DOHH2 (cell line): Measurements from ENCODE around the gene RABL3.

ENCODE experiments used
- H3F3A ChIP-seq: fragments of 200-600 bp; sonication (generic), shearing (Covaris generic); 2 replicates; pipeline ENCODE4 v1.6.0; 2016; ENCODE audit warnings: antibody characterized with exemption, mild to moderate bottlenecking; ENCODE audit not compliant: control insufficient read depth, insufficient read depth
- H3K27ac ChIP-seq: fragments of 200-600 bp; sonication (generic); 2 replicates; pipeline ENCODE4 v1.5.1; 2014; ENCODE audit warnings: low read depth, mild to moderate bottlenecking, low read length, moderate library complexity
- H3K27me3 ChIP-seq: fragments of 200-600 bp; sonication (generic); 2 replicates; pipeline ENCODE4 v1.6.1; 2014; ENCODE audit warnings: mild to moderate bottlenecking, low read length, mixed read lengths; ENCODE audit not compliant: control insufficient read depth
- H3K36me3 ChIP-seq: fragments of 200-600 bp; sonication (generic); 2 replicates; pipeline ENCODE4 v1.6.1; 2014; ENCODE audit warnings: mild to moderate bottlenecking, low read length, moderate library complexity, mixed read lengths; ENCODE audit not compliant: control insufficient read depth
- H3K4me1 ChIP-seq: fragments of 200-600 bp; sonication (generic); 2 replicates; pipeline ENCODE4 v1.6.1; 2014; ENCODE audit warnings: mild to moderate bottlenecking, low read length, mixed read lengths; ENCODE audit not compliant: control insufficient read depth
- H3K4me2 ChIP-seq: fragments of 200-600 bp; sonication (generic); 2 replicates; pipeline ENCODE4 v1.6.0; 2014; ENCODE audit warnings: mild to moderate bottlenecking, low read length, moderate library complexity
- H3K4me3 ChIP-seq: fragments of 200-600 bp; sonication (generic); 2 replicates; pipeline ENCODE4 v1.5.1; 2014; ENCODE audit warnings: mild to moderate bottlenecking, low read length, mixed read lengths
- H3K79me2 ChIP-seq: fragments of 200-600 bp; sonication (generic); 2 replicates; pipeline ENCODE4 v1.6.1; 2014; ENCODE audit warnings: mild to moderate bottlenecking, low read length, mixed read lengths; ENCODE audit not compliant: control insufficient read depth
- H3K9me2 ChIP-seq: fragments of 200-600 bp; sonication (generic); replicated peaks from 2 replicates; pipeline ENCODE4 v1.6.1; 2014; ENCODE audit warnings: mild to moderate bottlenecking, low read length, mixed read lengths; ENCODE audit not compliant: control insufficient read depth
- H3K9me3 ChIP-seq: fragments of 200-600 bp; sonication (generic); 2 replicates; pipeline ENCODE4 v1.6.1; 2014; ENCODE audit warnings: antibody characterized with exemption, low read length, mixed read lengths; ENCODE audit not compliant: control insufficient read depth, insufficient read depth
- H4K20me1 ChIP-seq: fragments of 200-600 bp; sonication (generic); 2 replicates; pipeline ENCODE4 v1.6.0; 2014; ENCODE audit warnings: low read depth, mild to moderate bottlenecking, antibody characterized with exemption, low read length, moderate library complexity; ENCODE audit not compliant: control insufficient read depth, insufficient read depth
- EZH2phosphoT487 ChIP-seq: fragments of 200-600 bp; sonication (generic); IDR thresholded peaks from 2 replicates; pipeline ENCODE4 v1.6.1; 2017; ENCODE audit warnings: borderline replicate concordance, mild to moderate bottlenecking, antibody characterized with exemption, low read length, moderate library complexity, mixed read lengths
- TF ChIP-seq, protein P1 (sequence below): fragments of 200-600 bp; sonication (generic); IDR thresholded peaks from one replicate; pipeline ENCODE4 v1.5.1; 2014; ENCODE audit warnings: antibody characterized with exemption, mild to moderate bottlenecking, low read depth, low read length; ENCODE audit not compliant: poor library complexity, severe bottlenecking

The RABL3 gene

DNA sequence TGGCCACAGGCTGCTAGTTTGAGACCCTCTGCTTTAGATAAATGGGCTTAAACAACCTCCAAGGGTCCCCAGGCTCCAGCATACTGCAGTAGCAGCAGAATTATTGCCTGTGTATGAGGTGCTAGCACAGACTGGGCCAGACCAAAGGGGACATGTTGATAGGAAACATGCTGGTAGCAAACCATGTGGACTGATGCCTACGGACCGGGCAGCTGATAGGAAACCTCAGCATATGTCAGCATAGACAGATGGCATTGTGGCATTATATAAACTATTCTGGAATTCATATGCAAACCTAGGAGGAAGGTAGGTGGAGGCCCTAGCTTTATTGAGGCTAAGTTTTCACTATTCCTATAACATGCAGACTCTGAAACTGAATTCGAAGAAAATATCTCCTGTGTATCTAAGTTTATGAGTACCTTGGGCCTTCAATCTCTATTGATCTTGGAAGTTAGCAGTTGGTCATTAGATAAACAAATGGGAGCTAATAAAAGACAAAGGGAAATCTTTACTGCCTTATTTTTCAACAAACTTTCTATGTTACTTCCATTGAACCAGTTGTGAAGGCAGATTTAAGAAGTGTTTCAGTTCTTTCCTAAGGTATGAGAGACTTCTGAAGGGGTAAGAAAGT lies 58.5 kb downstream of the RABL3 start:
- H3K9me3 ChIP-seq = no peaks in the 10 kb centered on the region
- H3K36me3 ChIP-seq = no peaks in the 10 kb centered on the region
- peaks cover 11% of the 10 kb centered on the region for H3K4me1 ChIP-seq
- no peak overlapping the region for H3K4me2 ChIP-seq
- H3F3A ChIP-seq = no peaks in the 10 kb centered on the region
- no peaks in the 10 kb centered on the region for H3K27me3 ChIP-seq
- H3K27ac ChIP-seq = no peak overlapping the region
- H4K20me1 ChIP-seq = no peaks in the 10 kb centered on the region
- no peaks in the 10 kb centered on the region for H3K9me2 ChIP-seq
- TF ChIP-seq, protein P1, sequence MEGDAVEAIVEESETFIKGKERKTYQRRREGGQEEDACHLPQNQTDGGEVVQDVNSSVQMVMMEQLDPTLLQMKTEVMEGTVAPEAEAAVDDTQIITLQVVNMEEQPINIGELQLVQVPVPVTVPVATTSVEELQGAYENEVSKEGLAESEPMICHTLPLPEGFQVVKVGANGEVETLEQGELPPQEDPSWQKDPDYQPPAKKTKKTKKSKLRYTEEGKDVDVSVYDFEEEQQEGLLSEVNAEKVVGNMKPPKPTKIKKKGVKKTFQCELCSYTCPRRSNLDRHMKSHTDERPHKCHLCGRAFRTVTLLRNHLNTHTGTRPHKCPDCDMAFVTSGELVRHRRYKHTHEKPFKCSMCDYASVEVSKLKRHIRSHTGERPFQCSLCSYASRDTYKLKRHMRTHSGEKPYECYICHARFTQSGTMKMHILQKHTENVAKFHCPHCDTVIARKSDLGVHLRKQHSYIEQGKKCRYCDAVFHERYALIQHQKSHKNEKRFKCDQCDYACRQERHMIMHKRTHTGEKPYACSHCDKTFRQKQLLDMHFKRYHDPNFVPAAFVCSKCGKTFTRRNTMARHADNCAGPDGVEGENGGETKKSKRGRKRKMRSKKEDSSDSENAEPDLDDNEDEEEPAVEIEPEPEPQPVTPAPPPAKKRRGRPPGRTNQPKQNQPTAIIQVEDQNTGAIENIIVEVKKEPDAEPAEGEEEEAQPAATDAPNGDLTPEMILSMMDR = no peak
- no peak for TF ChIP-seq EZH2phosphoT487
- no peaks in the 10 kb centered on the region for H3K79me2 ChIP-seq
- H3K4me3 ChIP-seq = no peak overlapping the region

DNA sequence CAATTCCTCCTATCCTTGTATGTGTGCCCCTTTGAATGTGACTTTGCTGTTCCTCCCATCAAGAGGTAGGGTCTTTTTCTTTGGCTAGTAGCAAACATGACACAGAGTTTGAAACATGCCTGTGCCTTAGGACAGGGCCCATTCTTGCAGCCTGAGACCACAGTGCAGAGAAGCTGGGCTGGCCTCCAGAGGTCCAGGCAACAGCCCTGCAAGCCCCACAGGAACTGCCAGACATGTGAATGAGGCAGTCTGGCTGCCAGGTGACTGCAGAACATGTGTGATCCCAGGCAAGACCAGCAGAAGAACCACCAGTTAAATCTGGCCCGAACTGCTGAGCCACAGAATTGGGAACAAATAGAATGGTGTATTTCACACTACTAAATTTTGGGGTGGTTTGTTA lies 59.1 kb downstream of the RABL3 start:
- H3K4me2 ChIP-seq = no peak overlapping the region
- TF ChIP-seq, protein P1 = no peak
- TF ChIP-seq EZH2phosphoT487 = no peak
- H3K9me2 ChIP-seq = no peaks in the 10 kb centered on the region
- peaks cover 5% of the 10 kb centered on the region for H3K4me1 ChIP-seq
- H3K27me3 ChIP-seq = no peaks in the 10 kb centered on the region
- H3K4me3 ChIP-seq = no peak overlapping the region
- H3K79me2 ChIP-seq = no peaks in the 10 kb centered on the region
- no peaks in the 10 kb centered on the region for H4K20me1 ChIP-seq
- H3K27ac ChIP-seq = no peak overlapping the region
- peaks cover 1% of the 10 kb centered on the region; the same call in 1 of the 2 replicates for H3K9me3 ChIP-seq
- no peaks in the 10 kb centered on the region for H3K36me3 ChIP-seq
- no peaks in the 10 kb centered on the region for H3F3A ChIP-seq

DNA sequence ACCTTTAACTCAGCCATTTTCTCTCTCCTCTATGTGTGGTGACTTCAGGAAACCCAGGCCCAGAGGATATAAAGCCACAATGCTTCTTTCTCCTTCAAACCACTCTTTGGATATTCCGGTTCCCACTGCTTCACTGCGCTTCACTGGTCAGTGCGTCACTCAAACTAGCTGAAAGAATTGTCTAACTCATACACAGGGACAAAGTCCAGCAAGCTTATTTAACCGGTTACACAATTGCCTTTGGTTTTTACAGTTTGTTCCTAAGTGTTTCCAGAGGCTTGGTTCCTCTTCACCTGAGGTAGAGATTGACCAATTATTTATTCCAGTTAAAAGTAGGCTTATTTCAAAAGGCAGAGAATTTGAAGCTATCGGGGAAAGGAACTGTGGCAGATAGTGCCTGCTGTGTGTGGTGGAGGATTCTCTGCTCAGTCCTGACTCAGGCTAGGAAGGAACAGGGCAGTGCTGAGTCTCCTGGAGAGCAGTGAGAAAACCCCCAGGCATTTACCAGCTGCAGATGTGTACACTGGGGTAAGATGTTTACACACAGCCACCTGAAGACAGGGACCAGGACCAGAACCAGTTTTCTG lies 60.1 kb downstream of the RABL3 start, which contains the start of gene HGD:
TSS of gene HGD (minus strand) at position 145 of the 587 bp plus-strand sequence. CDS start at position 17, 128 bp downstream.
- no peak within 1 kb of the TSS for H3K27ac ChIP-seq
- H3K79me2 ChIP-seq = no peaks in the 10 kb centered on the region
- no peaks in the 10 kb centered on the region for H3K27me3 ChIP-seq
- TF ChIP-seq, protein P1 = no peak
- TF ChIP-seq EZH2phosphoT487 = no peak
- no peaks in the 10 kb centered on the region for H3F3A ChIP-seq
- H3K4me2 ChIP-seq = no peak within 1 kb of the TSS
- H3K36me3 ChIP-seq = no peaks in the 10 kb centered on the region
- peaks cover 4% of the 10 kb centered on the region; the same call in 1 of the 2 replicates for H3K9me3 ChIP-seq
- H3K4me1 ChIP-seq = no peaks in the 10 kb centered on the region
- no peaks in the 10 kb centered on the region for H3K9me2 ChIP-seq
- H4K20me1 ChIP-seq = no peaks in the 10 kb centered on the region
- H3K4me3 ChIP-seq = no peak within 1 kb of the TSS
